Muscle of leg (tissue), 11 donors: ENCODE measurements around the gene CLCA2. TPM values are rescaled to one million over a fixed set of nuclear protein-coding genes. Genes with fewer than 3 reads are reported as not detected.
A peak's percentile ranks its signal among the peaks of the same experiment; 100 is the strongest.

Experiments
- DNase-seq: peaks from one replicate; pipeline ENCODE4 v3.0.0; 2013
- H3K27ac ChIP-seq: one replicate; pipeline ENCODE4 v1.5.1; 2013; ENCODE audit warnings: mild to moderate bottlenecking, low read length, control low read depth
- H3K27me3 ChIP-seq: one replicate; pipeline ENCODE4 v1.6.1; 2013; ENCODE audit warnings: low read length; ENCODE audit not compliant: control insufficient read depth, insufficient read depth
- H3K36me3 ChIP-seq: one replicate; pipeline ENCODE4 v1.6.1; 2013; ENCODE audit warnings: low read length; ENCODE audit not compliant: control insufficient read depth, insufficient read depth
- H3K4me1 ChIP-seq: one replicate; pipeline ENCODE4 v1.6.1; 2013; ENCODE audit warnings: low read length; ENCODE audit not compliant: control insufficient read depth, insufficient read depth
- H3K4me3 ChIP-seq: one replicate; pipeline ENCODE4 v1.5.1; 2013; ENCODE audit warnings: low read length, control low read depth
- H3K9me3 ChIP-seq: replicated peaks from 2 replicates; pipeline ENCODE4 v1.6.1; 2013; ENCODE audit warnings: low read depth, low read length; ENCODE audit not compliant: control insufficient read depth
- WGBS: methylation state at CpG from one replicate; pipeline ENCODE4 v1.1.5; 2013; ENCODE audit warnings: missing lambda C conversion rate; ENCODE audit not compliant: insufficient coverage; 5-methylcytosine and 5-hydroxymethylcytosine counted together
- polyA plus RNA-seq, 8 donors: library from polyadenylated mRNA; unstranded; fragments of 120-200 nt; gene quantifications; one replicate each; pipeline versions ENCODE4 v1.2.1 to v1.2.3, GENCODE V29; 2013; ENCODE audit warnings: inconsistent platforms in 1 of 8, low replicate concordance in 1 of 8; ENCODE audit not compliant: insufficient read length in 8 of 8, insufficient read depth in 1 of 8
- total RNA-seq: library from RNA; stranded (reverse); fragments of 120-200 nt; gene quantifications from one replicate; pipeline ENCODE4 v1.2.4, GENCODE V29; 2013

Gene CLCA2
- total and polyA plus RNA-seq, 9 donors, result 0.04 to 7.5 (median 0.14) TPM; not detected in 4

DNA sequence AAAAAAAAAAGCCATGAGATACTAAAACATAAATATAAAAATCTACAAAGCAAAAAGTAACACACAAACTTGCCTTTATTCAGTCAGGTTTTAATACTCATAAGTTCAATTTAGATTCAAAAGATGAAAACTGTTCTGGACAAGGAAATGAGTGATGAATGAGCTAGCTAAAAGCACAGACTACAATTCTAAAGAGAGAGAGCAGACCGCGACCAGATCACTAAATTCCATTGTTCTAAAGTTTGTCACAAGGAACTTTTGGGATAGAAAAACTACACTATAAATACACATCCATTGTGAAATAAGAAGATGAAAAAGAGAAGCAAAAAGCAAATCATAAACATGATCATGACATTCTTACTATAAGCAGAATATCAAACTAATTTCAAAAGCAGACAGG is 29.6 kb upstream of the CLCA2 start:
- no peaks in the 10 kb centered on the region for H3K27me3 ChIP-seq
- H3K27ac ChIP-seq, result no peak overlapping the region
- no peak overlapping the region for H3K4me3 ChIP-seq
- H3K36me3 ChIP-seq, result no peaks in the 10 kb centered on the region
- DNase-seq, result no peak
- no CpG with 5 or more reads among the region's 2 CpGs for WGBS
- peaks cover 11% of the 10 kb centered on the region for H3K4me1 ChIP-seq
- no peaks in the 10 kb centered on the region for H3K9me3 ChIP-seq

DNA sequence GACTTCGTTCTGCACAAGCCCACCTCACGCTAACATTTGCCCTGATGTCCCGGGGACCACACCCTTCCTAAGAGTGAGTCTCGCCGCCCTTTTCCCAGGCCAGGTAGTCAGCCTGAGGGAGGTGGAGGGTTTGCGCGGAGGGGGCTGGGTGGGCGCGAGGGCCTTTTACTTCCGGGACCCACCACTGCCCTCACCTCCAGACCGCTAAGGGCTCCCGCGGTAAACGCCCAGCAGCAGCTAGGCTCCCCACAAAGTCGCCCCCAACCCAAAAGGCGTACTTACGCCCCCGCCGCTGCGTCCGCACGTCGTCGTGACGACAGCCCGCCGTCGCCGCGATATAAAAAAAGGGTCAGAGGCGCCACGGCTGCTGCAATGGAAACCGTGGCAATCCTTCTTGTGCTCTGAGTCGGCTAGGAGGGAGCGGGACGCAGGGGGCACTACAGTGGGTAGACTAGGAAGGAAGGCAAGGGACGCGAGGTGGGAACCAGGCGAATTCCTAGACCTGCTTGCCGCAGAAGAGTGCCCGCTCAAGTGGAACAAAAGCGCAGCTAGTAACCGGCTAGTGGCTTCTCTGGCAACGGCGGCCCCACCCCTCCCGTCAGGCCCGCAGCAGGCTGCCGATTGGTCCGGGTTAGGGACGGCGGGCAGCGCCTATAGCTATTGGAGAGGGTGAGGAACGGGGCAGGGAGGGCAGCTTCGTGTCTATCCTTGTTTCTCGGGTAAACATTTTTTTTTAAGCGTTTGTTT is 28.0 kb upstream of the CLCA2 start, which contains the start of gene ODF2L:
TSS of gene ODF2L (minus strand) at position 573 of the 747 bp plus-strand sequence. CDS start 9,296 bp downstream, outside the sequence.
- Histone ChIP-seq H3K4me3 (peak within 1 kb of the TSS; percentile 93), H3K27me3 (no peaks in the 10 kb centered on the region), H3K9me3 (no peaks in the 10 kb centered on the region), H3K27ac (peak within 1 kb of the TSS; percentile 84), H3K4me1 (peaks cover 11% of the 10 kb centered on the region), H3K36me3 (no peaks in the 10 kb centered on the region)
- peak; percentile 93 for DNase-seq
- WGBS, result under 1% methylated on average over 51 of the region's 56 CpGs

DNA sequence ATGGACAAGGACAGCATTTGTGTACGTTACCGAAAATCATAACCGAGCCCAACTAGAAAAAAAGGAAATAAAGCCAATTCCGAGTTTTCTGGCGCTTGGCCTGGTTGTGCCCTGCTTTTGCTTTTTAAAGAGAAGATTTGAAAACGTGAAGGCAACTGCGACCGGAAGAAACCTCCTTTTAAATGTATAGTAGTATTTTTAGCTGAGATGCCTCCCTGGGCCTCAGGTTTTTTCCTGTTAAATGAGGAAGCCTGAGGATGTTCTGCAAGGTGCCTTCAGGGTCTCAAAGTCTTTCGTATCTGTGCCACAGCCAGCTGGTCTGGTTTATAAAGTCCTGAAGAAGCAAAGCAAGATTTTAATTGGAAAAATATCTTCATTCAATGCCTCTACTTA is 27.5 kb upstream of the CLCA2 start:
- Histone ChIP-seq H3K27ac (peak overlapping the region; percentile 84), H3K4me1 (peaks cover 11% of the 10 kb centered on the region), H3K9me3 (no peaks in the 10 kb centered on the region), H3K4me3 (peak overlapping the region; percentile 93), H3K36me3 (no peaks in the 10 kb centered on the region), H3K27me3 (no peaks in the 10 kb centered on the region)
- DNase-seq, result no peak
- 0% methylated on average over 5 of the region's 9 CpGs for WGBS

DNA sequence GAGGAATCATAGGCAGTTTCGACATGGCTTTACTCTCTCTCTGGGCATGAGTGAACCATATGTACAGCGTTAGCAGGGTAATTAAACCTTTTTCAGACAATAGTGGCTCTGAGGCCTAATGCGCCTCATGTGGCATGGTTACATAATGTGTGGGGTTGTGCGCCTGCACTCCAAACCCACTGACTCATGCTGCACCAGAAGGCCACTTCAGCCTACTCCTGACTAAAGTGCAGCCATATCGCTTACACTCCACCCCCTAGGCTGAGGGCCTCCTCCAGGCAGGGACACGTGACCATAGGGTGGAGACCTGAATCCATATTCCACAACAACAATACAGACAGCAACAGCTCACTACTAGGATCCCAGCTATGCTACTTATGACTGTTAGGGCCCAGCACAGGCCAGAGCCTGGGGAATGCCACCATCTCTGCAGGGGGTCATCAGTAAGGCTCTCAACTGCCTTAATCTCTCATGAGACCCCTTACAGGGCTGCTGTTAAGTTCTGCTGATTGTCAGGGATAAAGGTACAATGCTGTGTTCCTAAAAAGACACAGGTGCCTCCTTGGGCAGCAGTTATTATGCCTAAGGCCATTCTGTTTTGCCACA is 14.5 kb upstream of the CLCA2 start:
- Histone ChIP-seq H3K9me3 (no peaks in the 10 kb centered on the region), H3K27me3 (no peaks in the 10 kb centered on the region), H3K27ac (no peak overlapping the region), H3K36me3 (no peaks in the 10 kb centered on the region), H3K4me3 (no peak overlapping the region), H3K4me1 (no peaks in the 10 kb centered on the region)
- no peak for DNase-seq
- 29% methylated on average over 1 of the region's 6 CpGs for WGBS

DNA sequence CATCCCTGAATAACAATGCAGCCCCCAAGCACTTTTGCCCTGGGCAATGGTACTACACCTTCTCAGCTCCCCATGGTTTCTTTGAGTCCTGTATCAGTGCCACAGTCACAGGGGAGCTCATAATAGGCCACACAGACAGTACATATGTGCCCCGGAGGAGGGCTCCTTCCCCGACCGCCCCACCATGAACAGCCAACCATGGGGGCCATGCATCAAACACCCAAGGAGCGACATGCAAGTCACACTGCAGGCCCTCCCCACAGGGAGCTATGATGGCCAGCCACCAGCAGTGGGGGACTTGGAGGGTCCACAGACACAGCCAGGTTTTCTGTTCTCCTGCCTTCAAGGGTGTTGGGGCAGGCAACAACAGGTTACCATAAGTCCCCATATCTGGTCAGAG is 13.1 kb upstream of the CLCA2 start:
- no peaks in the 10 kb centered on the region for H3K4me1 ChIP-seq
- H3K36me3 ChIP-seq, result no peaks in the 10 kb centered on the region
- no peak overlapping the region for H3K4me3 ChIP-seq
- DNase-seq, result no peak
- H3K27me3 ChIP-seq, result no peaks in the 10 kb centered on the region
- H3K27ac ChIP-seq, result no peak overlapping the region
- 83% methylated on average over 4 of the region's 4 CpGs for WGBS
- H3K9me3 ChIP-seq, result no peaks in the 10 kb centered on the region

DNA sequence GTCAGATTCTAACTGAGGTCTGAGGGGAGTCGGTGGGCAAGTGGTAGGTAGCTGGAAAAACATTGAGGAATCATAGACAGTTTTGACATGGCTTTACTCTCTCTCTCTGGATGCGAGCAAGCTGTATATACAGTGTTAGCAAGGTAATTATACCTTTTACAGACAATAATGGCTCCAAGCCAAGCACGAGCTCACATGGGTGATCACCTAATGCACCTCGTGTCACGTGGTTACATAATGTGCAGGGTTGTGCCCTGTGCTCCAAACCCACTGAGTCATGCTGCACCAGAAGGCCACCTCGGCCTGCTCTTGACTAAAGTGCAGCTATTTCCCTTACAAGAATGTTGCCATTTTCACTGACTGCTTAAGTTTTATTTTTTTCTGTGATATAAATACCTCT is 7.6 kb upstream of the CLCA2 start:
- Histone ChIP-seq H3K4me1 (no peaks in the 10 kb centered on the region), H3K27me3 (no peaks in the 10 kb centered on the region), H3K36me3 (no peaks in the 10 kb centered on the region), H3K9me3 (no peaks in the 10 kb centered on the region), H3K4me3 (no peak overlapping the region), H3K27ac (no peak overlapping the region)
- 82% methylated on average over 3 of the region's 6 CpGs for WGBS
- DNase-seq, result no peak

DNA sequence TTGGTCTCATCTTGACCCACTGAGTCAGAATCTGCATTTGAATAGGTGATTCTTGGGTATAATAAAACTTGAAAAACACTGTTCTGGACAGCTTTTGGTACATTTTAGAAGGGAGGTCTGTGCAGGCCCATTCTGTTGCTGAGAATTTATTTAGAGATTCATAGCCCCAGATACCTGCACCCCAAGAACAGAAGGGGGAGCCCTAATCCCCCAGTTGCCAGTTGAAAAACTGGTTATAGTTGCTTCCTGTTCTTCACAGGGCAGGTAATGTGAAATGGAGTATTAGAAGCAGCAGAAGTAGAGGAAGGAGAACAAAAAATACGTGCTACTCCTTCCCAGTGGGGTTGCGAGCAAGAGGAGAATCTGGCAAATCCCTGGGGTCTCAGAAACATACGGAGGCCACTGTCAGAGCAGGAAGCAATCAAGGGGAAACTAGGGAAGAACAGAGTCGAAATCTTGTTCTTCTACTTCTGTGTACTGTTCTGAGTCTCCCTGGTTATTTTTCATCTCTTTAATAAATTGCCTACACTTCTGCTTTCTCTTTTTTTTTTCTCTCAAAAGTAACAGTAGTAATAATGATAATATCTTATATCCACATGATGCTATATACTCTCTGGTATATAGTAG is 4.6 kb upstream of the CLCA2 start:
- 10% methylated on average over 3 of the region's 4 CpGs for WGBS
- no peaks in the 10 kb centered on the region for H3K9me3 ChIP-seq
- peak; percentile 32 for DNase-seq
- no peaks in the 10 kb centered on the region for H3K4me1 ChIP-seq
- H3K27me3 ChIP-seq, result no peaks in the 10 kb centered on the region
- no peaks in the 10 kb centered on the region for H3K36me3 ChIP-seq
- no peak overlapping the region for H3K4me3 ChIP-seq
- no peak overlapping the region for H3K27ac ChIP-seq

DNA sequence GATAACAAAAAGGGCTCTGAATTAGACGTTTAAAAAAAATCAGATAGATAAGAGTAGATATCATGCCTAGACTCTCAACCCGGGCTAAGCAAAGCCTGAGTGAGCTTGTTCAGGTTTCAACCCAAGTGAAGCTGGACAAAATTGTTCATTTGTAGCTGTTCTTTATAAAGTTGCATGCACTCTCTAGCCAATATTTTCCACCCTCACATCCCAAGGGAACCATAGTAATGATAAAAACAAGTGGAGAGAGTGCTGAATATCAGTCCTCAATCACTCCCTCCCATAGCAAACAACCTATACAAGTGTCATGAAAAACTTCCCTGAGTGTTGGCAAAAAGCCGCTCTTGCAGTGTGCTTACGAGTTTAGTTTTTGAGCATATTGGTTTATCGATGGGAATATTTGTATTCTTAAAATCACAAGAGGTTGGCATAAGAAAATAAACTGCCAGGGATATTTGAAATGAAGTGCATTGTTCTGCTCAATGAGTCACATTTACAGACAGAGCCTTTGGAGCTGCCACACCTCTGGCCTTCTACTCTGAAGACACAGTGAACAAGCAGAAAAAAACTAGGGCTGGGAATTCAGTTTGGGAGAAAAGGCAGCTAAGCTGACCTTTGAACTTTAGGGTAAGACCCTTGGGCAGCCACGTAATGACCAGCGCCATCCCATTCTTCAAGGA is 2.2 kb upstream of the CLCA2 start:
- peak; percentile 3 for DNase-seq
- Histone ChIP-seq H3K4me1 (no peaks in the 10 kb centered on the region), H3K27ac (no peak overlapping the region), H3K36me3 (no peaks in the 10 kb centered on the region), H3K4me3 (no peak overlapping the region), H3K9me3 (no peaks in the 10 kb centered on the region), H3K27me3 (no peaks in the 10 kb centered on the region)
- 84% methylated on average over 4 of the region's 7 CpGs for WGBS

DNA sequence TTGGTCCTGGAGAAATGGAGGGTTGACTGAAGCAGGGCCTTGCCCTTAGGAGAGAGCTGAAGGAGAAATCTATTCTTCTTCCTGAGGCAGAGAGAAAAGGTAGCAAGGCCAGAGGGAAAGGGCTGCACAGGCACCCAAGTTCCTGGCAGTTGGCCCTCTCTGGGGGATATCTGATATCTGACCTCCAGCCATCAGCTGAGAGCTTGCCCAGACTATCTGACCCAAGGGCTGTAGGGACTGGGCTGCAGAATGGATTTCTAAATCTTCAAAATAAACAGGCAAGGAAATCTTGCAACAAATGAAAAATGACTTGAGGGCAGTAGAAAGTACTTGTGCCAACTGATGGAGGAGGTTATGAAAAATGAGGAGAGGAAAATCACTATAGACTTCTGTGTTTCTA is 498 bp upstream of the CLCA2 start:
- no peak for DNase-seq
- Histone ChIP-seq H3K27ac (no peak overlapping the region), H3K27me3 (no peaks in the 10 kb centered on the region), H3K4me3 (no peak overlapping the region), H3K4me1 (no peaks in the 10 kb centered on the region), H3K36me3 (no peaks in the 10 kb centered on the region), H3K9me3 (no peaks in the 10 kb centered on the region)

DNA sequence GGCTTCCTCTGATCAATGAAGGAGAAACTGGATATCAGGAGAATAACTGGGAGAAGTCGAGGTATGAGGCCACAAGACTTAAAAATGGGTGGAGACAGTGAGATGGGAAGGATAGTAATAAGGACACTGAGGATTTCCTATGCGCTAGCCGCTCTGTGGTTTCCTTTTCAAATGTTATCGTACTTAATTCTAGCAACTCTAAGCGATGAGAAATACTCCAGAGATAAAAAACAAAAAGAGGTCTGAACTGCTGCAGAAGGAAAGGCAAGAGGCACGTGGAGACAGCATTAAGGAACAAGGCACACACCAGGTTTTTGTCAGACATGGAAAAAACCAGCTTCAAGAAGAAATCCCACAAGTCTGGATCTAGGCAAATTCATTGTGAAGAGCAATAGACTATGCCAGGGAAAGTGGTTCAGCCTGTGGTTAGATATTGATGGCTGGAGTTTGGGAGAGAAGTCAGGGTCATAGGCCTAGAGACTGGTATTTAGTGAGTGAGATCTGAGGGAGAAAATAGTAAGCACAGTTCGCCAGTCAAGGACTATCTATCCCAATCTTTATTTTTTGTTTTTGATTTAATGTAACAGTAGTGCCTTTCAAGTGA is 5.3 kb downstream of the CLCA2 start:
- Histone ChIP-seq H3K27ac (no peak overlapping the region), H3K4me1 (no peaks in the 10 kb centered on the region), H3K36me3 (no peaks in the 10 kb centered on the region), H3K4me3 (no peak overlapping the region), H3K27me3 (no peaks in the 10 kb centered on the region), H3K9me3 (no peaks in the 10 kb centered on the region)
- DNase-seq, result no peak
- 73% methylated on average over 2 of the region's 7 CpGs for WGBS
